Left renal cortex interstitium (tissue), 4 donors: ENCODE data around the gene CLDN1. TPM values are rescaled to one million over a fixed set of nuclear protein-coding genes. Genes with fewer than 3 reads are reported as not detected.
"Not testable (repeated sequence)": the region's sequence is repeated elsewhere in the genome, so short reads cannot be mapped to it uniquely, and the experiment has no call there.

Experiments used
- DNase-seq, 4 donors: peaks; one replicate each; pipeline ENCODE4 v3.0.0-alpha.2; 2013; ENCODE audit warnings: low read depth in 4 of 4, low spot score in 2 of 4, missing footprints in 1 of 4
- polyA plus RNA-seq, 4 donors: library from polyadenylated mRNA; unstranded; fragments of 120-200 nt; gene quantifications; one replicate each; pipeline ENCODE4 v1.2.1, GENCODE V29; 2013; ENCODE audit not compliant: insufficient read length in 4 of 4

Gene CLDN1
- polyA plus RNA-seq, 4 donors, result 58.9 to 73.4 (median 63.5) TPM

DNA sequence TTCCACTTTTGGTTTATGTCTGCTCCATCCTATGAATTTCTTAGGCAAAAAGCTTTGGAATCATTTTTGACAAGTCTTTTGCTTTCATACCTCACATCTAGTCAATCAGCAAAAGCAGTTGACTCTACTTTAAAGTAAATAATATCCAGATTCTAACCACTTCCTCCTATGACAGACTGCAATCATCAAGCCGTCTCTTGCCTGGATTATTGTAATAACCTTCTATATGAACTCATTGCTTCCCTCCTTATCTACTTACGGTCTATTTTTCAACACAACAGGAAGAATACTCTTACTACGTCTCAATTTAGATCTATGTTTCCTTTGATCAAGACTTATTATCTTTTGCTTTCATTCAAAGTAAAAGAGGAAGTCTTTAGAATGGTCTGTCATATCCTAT, 20.7 kb downstream of the CLDN1 start:
- DNase-seq, result no peak

DNA sequence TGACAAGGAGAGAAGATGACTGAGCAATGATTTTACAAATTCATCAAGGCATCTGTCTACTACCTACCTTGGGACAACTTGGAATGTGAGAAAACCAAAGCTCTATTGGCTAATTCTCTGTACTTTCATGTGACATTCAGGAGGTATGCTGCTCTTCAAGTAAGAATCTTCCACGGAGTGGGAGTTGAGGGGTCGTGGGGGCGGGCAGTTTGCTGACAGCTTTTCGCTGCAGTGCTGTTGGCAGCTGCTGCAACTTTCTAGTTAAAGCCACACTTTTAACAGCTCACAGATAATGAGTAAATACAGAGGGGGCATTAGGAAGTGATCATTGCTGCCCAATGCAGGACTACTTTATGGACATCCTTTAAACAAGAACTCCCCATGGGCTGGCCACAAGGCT, 22.3 kb downstream of the CLDN1 start:
- no peak for DNase-seq

DNA sequence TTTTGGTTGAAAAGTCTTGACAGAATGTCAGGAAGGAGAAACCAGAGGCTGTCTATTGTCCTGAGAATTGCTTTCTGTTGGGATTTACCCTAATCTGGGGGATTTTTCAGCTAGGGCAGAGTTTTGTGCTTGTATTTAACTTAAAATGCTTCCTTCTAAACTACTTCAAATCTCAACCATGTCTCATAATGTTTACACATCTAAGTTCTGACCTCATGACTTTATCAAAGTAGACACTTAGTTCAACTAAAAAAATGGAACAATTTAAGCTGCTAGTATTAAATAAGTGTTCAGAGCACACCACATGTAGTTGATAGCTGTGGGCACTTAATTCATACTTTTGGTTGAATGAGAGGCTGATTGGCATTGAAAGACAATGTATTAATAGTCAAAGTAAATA, 28.2 kb downstream of the CLDN1 start:
- DNase-seq, result no peak

DNA sequence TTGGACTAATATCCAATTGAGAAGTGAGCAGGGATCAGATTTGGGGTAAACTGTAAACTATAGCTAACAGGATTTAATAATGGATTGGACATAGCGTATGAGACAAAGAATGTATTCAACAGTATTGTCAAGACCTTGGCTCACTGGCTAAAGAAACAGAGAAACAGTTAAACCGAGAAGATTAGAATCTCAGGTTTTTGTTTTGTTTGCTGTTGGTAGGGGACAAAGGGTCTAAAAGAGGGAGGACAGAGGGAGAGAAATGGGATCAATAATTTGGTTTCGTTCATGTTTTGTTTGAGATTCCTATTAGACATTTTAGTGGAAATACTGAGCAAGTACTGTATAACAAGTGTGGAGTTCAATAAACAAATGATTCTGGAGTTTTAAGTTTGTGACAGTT, 28.6 kb downstream of the CLDN1 start:
- DNase-seq, result no peak

DNA sequence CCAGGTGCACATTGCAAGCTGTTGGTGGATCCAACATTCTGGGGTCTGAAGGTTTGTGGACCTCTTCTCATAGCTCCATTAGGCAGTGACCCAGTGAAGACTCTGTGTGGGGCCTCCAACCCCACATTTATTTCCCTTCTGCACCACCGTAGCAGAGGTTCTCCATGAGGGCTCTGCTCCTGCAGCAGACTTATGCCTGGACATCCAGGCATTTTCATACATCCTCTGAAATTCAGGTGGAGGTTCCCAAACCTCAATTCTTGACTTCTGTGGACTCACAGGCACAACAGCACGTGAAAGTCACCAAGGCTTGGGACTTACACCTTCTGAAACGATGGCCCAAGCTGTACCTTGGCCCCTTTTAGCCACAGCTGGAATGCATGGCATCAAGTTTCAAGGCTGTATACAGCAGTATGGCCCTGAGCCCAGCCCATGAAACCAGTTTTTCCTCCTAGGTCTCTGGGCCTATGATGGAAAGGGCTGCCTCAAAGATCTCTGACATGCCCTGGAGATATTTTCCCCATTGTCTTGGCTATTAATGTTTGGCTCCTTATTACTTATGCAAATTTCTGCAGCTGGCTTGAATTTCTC, 30.2 kb downstream of the CLDN1 start:
- DNase-seq, result no peak

DNA sequence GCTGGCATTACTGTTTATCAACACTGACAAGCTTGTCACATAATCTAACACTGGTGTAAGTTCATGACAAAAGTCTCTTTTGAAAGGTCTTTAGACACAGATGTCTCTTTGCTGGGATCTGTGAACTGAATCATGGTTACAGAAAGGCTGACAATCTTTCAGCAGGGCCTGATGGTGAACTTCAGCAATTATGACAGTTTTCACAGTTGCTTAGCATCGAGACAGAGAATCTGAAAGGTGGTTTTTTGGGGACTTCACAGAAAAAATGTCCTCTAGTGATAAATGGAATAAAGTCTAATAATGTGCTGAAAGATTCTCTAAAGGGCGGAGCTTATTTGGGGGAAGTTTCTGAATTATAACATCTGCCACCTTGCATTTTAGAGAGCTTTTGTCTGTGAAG, 32.3 kb downstream of the CLDN1 start:
- DNase-seq, result no peak

DNA sequence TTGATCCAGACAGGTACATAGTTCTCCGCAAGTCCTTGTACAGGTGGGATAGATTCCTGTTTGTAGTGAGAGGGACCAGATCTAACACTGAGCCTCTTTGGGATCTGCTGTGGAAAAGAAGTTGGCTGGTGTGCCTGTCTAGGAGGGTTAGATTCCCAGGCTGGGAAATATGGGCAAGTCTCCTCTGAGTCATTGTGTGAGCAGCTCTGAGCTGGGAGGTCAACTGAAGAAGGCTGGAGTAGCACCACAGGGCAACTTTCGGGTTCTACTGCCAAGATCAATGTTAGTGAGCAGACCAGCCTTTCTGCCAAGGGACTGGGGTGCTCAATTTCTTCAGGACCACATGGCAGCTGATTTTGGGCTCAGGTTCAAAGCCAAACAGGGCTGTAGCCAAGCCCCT, 33.4 kb downstream of the CLDN1 start:
- DNase-seq, result no peak

DNA sequence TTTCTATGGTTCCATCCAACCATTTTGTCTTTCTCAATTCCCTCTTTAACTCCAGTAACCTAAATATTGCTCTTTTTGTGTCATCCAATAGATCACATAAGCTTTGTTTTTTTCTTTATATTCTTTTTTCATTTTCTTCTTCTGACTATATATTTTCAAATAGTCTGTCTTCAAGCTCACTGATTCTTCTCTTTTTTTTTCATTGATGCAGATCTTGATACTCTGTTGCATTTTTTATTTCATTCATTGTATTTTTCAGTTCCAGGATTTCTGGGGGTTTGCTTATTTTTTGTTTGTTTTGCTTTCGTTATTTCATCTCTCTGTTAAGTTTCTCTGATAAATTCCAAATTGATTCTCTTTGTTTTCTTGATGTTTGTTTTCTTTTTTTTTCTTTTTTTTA, 36.2 kb downstream of the CLDN1 start:
- DNase-seq, result no peak

DNA sequence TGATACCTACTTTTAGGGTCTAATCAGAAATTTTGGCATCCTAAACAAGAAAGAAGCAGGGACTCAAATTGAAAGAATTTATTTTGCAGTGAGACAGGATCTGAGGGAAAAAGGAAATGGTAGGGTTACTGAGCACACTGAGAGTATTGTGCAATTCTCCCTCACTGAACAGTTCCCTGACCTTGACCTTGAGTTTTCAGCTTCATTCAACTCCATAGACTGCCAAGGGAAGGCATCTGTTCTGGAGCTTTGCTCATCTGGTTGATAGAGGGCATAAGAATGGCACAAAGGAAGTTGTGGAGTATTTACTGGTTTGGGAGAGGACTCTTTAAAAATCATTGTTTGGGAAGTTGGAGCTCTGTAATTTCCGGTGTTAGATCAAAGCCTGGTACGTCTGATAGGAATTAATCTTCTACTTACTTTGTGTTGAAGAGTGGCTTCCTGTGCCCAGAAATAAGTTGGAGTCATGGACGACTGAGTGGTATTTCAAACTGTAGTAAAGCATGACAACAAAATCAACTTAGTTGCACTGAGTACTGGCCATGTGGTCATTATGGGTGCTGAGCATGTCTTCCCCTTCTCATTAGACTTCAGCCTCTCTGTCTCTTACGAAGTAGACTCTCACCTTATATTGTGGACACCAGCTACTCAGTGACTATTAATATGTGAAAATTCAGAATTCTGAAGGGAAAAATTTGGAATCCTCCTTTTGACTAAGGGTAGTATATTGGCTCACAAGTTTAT, 40.8 kb downstream of the CLDN1 start:
- DNase-seq, result no peak

DNA sequence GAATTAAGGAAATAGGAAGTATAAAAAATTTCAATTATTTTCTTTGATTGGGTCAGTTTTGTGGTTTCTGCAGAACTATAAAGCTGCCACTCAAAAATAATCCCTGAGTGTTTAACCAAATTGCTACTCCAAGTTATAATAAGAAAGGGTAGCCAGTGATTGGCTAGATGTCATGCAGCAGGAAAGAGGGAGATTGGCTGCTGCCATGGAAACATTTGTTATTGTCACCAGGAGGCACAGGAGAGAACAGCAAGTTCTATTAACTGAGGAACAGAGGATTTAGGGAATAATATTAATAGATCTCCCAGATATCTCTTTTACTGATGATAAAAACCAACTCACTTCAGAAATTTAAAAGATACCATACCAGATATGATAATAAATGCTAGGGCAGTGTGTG, 42.6 kb downstream of the CLDN1 start:
- DNase-seq, result no peak

DNA sequence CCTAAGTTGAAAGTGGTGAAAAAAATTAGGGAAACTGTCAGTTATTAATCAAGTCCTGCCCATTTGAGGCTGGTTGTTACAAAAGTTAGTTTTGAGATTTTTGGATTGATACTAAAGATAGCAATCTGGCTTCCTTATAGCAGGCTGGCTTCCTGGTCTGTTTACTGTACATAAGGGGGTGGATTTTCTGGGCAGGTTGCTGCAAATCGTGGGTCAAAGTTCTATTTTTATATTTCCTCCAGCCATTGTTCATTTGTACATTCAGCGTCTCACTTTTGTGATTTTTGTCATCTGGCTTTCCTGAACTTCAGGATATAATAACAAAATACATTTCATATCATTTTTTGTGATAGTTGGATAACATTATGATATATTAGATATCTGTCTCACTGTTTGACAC, 49.5 kb downstream of the CLDN1 start:
- no peak for DNase-seq

DNA sequence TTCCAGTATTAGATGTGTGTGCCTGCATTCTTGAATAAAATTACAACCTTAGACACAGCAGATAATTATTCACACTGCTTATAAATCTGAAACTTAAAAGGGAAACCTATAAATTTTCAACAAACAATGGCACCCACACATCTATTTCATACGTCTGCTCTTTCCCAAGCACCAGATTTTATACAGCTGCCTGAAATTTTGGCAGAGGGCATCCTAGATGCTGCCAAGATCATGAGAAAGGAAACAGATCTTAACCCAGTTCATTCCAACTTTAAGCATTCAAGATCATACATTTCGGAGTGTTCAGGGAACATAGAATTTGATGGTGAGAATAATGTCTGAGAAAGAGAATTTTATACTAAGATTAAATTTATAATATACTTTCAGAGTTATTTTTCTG, 53.1 kb downstream of the CLDN1 start:
- DNase-seq, result no peak

DNA sequence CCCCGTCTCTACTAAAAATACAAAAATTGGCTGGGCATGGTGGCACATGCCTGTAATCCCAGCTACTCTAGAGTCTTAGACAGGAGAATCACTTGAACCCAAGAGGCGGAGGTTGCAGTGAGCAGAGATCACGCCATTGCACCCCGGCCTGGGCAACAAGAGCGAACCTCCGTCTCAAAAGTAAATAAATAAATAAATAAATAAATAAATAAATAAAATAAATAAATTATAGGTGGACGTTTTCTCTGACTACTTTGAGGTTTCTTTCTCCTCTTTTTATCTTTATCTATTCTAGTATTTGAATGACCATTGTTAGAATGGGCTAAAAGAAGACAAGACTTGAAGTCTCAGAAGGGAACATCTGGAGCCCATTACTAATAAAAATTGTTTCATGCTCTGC, 54.8 kb downstream of the CLDN1 start:
- DNase-seq, result not testable (repeated sequence)

DNA sequence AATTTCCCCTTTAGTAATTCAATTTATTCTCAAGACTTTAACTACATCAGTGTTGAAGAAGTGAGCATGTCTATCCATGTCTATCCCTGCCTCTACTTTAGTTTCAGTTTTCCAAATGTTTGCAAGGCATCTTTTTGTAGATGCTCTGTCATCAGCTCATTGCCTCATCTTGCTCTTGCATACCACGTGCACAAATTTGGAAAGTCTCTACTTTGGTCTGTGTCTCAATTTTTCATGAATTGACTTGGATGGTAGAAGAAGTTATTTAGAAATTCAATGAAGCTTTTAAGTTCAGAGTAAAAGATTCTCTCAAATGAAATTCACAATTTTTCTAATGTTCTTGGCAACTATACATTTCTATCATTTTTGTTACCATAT, 55.3 kb downstream of the CLDN1 start:
- no peak for DNase-seq

DNA sequence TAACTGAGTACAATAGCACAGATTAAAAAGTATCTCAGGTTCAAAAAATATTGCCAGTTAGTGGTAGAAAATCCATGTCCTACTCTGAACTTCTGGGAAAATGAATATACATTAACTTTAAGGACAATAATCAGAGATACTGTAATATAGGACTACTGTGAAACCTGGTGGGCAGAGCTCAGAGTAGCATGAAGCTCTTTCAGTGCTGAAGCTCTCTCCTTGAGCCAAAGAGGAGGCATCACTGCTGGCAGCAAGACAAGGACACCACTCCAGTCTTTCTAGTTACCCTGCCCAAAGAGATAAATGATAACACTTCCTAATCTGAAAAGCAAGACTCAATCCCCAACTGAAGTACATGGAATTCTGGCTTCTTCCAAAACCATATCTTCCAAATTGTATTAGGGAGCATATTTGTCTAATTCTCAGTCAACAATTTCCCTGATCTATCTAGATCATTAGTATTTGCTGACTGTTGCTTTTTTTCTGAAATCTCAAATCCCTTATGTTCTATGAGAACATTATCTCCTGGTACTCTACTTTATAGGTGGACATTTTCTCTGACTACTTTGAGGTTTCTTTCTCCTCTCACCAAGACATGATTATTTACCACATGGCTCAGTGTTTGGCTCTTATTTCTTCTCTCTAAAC, 55.9 kb downstream of the CLDN1 start:
- DNase-seq, result no peak

DNA sequence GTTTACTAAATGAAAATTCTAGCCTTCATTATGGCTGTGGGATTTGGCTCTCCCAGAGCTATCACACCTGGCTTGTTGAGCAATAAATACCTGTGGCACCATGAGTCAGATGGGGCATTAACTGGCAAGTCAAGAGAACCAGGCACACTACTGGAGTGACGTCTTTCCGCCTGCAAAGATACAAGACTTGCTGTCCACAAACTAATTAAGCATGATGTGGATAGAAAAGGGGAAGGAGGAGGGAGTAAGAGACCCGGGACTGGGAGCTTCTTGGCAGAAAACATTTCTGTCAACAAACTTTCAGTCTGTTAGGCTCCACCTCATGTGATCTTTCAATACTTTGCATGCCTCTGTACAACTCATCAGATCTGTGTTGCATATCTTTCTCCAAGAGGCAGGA, 56.5 kb downstream of the CLDN1 start:
- DNase-seq, result no peak

DNA sequence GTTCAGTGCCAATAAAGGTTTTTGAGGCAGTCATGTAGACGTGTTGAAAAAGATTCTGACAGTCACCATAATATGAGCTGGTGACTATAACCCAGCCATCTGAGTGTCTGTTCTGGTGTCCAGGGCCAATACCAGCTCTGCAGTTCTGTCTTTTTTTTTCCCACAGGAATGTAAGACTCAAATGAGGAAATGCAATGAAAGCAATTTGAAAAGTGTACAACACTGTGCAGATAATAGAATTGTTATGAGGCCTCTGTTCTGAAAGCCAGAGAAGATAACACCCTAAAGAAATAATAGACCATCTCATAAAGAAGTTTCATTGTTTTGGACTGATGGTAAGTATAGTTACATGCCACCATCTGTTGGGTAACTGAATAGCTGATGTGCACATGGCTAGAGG, 57.1 kb downstream of the CLDN1 start:
- DNase-seq, result no peak

DNA sequence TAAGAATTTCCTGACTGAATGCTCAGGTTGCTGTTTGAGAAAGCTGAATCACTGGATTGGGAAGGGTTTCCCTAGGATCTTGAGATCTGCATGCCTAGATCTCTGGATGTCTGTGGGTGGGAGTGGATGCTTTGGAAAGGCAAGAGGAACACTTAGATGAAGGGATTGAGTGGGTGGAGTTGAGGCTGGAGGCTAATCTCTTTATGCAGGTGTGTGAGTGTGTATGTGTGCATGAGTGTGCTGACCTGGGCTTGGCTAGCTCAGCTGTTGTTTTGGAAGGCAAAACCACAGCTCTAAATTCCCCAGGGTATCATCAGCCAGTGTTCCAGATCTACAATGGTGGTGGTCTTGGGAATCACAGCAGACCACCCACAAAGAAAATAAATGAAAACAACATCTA, 60.5 kb downstream of the CLDN1 start:
- DNase-seq, result no peak

DNA sequence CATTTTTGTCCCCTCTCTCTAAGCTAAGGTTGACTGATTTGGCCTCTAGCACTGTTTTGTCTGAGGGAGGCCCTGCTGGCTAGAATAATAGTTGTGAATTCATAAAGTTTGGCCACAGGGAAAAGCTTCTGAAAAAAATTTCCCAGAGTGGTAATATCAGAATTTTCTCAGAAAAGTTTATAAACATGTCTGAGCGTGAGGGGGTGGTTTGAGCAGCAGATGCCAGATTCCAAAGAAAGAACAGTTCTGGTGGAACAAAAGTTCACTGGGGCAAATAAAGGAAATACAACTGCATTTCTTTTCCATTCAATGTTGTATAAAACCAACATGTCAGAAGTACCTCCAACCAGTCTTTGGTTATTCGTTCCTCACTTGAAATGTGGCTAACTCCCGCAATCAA, 61.2 kb downstream of the CLDN1 start:
- DNase-seq, result no peak

DNA sequence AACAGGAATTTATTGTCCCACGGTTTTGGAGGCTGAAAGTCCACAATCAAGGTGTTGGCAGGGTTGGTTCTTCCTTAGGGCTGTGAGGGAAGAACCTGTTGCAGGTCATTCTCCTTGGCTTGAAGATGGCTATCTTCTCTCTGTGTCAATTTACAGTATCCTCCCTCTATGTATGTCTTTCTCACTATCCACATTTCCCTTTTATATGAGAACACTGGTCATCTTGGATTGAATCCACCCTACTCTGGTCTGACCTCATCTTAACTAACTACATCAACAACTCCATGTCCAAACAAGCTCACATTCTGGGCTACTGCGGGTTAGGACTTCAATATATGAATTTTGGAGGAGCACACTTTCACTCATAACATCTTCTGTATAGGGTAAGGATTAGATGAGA, 61.9 kb downstream of the CLDN1 start:
- DNase-seq, result no peak

DNA sequence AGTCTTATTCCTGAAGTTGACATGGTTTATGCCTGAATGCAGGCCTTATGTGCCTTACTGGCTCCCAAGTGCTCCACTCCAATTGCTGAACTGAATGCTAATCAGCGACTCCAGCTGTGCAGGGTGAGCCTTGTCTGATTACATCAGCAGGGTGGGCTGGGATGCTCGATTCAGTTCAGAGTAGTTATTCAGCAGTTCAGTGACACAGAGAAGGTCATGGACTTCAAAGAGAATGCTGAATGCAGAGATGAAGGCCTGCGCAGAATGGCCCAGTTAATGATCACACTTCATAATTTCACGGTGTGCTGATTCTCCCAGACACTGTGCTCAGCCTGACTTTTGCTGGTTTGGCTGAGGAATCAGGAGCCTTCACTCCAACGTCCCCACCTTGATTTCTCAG, 63.6 kb downstream of the CLDN1 start:
- DNase-seq, result peak in 2 of 4 donors; percentile 13 to 34
